ENCODE data around the gene SDC1. TPM values are rescaled to one million over a fixed set of nuclear protein-coding genes. Genes with fewer than 3 reads are reported as not detected.

The SDC1 gene
- total RNA-seq, 2 donors from 2014 or later, result 0.24 TPM; not detected in 1

GRCh38 chr2:20172273-20173055 is 52.5 kb downstream of the SDC1 start:
- TF ChIP-seq CTCF (IDR thresholded peaks at IDR 0.05), result no peak

GRCh38 chr2:20171445-20171977 is 53.4 kb downstream of the SDC1 start:
- H3K27ac ChIP-seq, result no peak overlapping the region
- TF ChIP-seq CTCF (IDR thresholded peaks at IDR 0.05), result no peak
- no peaks in the 10 kb centered on the region for H3K9me3 ChIP-seq
- H3K4me3 ChIP-seq, result no peak overlapping the region
- DNase-seq (ENCODE audit: low spot score), result no peak
- H3K4me1 ChIP-seq, result no peaks in the 10 kb centered on the region
- H3K36me3 ChIP-seq, result no peaks in the 10 kb centered on the region
- H3K27me3 ChIP-seq, result no peaks in the 10 kb centered on the region

More at GRCh38 chr2:20172273-20173055, 52.5 kb downstream of the SDC1 start:
- Histone ChIP-seq H3K27ac (no peak overlapping the region), H3K9me3 (no peaks in the 10 kb centered on the region), H3K36me3 (no peaks in the 10 kb centered on the region), H3K4me1 (no peaks in the 10 kb centered on the region), H3K27me3 (no peaks in the 10 kb centered on the region), H3K4me3 (no peak overlapping the region)
- DNase-seq (ENCODE audit: low spot score), result no peak

- no peak for DNase-seq (ENCODE audit: low spot score)
- no peaks in the 10 kb centered on the region for H3K4me1 ChIP-seq
- TF ChIP-seq CTCF (IDR thresholded peaks at IDR 0.05), result no peak
- H3K36me3 ChIP-seq, result no peaks in the 10 kb centered on the region
- no peaks in the 10 kb centered on the region for H3K9me3 ChIP-seq
- no peak overlapping the region for H3K4me3 ChIP-seq
- no peak overlapping the region for H3K27ac ChIP-seq
- no peaks in the 10 kb centered on the region for H3K27me3 ChIP-seq
Observed at GRCh38 chr2:20170704-20171250, 54.2 kb downstream of the SDC1 start.

GRCh38 chr2:20169796-20170703 is 54.9 kb downstream of the SDC1 start:
- TF ChIP-seq CTCF (IDR thresholded peaks at IDR 0.05), result no peak
- H3K4me1 ChIP-seq, result no peaks in the 10 kb centered on the region
- H3K27ac ChIP-seq, result no peak overlapping the region
- H3K27me3 ChIP-seq, result no peaks in the 10 kb centered on the region
- DNase-seq (ENCODE audit: low spot score), result no peak
- no peaks in the 10 kb centered on the region for H3K36me3 ChIP-seq
- no peak overlapping the region for H3K4me3 ChIP-seq
- no peaks in the 10 kb centered on the region for H3K9me3 ChIP-seq

GRCh38 chr2:20168727-20169696 is 55.9 kb downstream of the SDC1 start:
- H3K27ac ChIP-seq, result no peak overlapping the region
- DNase-seq (ENCODE audit: low spot score), result no peak
- no peaks in the 10 kb centered on the region for H3K4me1 ChIP-seq
- H3K4me3 ChIP-seq, result no peak overlapping the region
- no peaks in the 10 kb centered on the region for H3K36me3 ChIP-seq
- no peaks in the 10 kb centered on the region for H3K9me3 ChIP-seq
- H3K27me3 ChIP-seq, result no peaks in the 10 kb centered on the region
- no peak for TF ChIP-seq CTCF (IDR thresholded peaks at IDR 0.05)

Data from right atrium auricular region (tissue), 2 donors.